HL-60 (cell line): ENCODE results near the gene PHF19.

ENCODE experiments used
- DNase-seq, 2 experiments: peaks; one replicate each; pipeline ENCODE4 v3.0.0-alpha.2; 2010 to 2020; ENCODE audit warnings: low read depth in 1 of 2, low spot score in 1 of 2
- H3K27ac ChIP-seq: fragments of 250-450 bp; sonication (Bioruptor Pico); replicated peaks from 2 replicates; pipeline ENCODE4 v1.5.1; 2020; ENCODE audit warnings: mild to moderate bottlenecking, moderate library complexity
- H3K27me3 ChIP-seq: fragments of 250-450 bp; sonication (Bioruptor Pico); 2 replicates; pipeline ENCODE4 v1.5.1; 2021; ENCODE audit warnings: mild to moderate bottlenecking, moderate library complexity; ENCODE audit not compliant: insufficient read depth, poor library complexity, severe bottlenecking
- H3K4me3 ChIP-seq: replicated peaks from 2 replicates; pipeline ENCODE4 v1.5.1; 2011; ENCODE audit warnings: mild to moderate bottlenecking, control low read depth, low read length; ENCODE audit not compliant: insufficient read depth
- CTCF ChIP-seq: IDR thresholded peaks from one replicate; pipeline ENCODE4 v1.5.1; 2011; ENCODE audit warnings: low read length, control low read depth, inconsistent platforms; ENCODE audit not compliant: insufficient read depth
- GABPA ChIP-seq: IDR thresholded peaks from 2 replicates; pipeline ENCODE4 v1.6.1; 2012; ENCODE audit warnings: low read depth
- POLR2AphosphoS5 ChIP-seq: IDR thresholded peaks from 2 replicates; pipeline ENCODE4 v1.6.1; 2012; ENCODE audit warnings: low read depth
- REST ChIP-seq: IDR thresholded peaks from 2 replicates; pipeline ENCODE4 v1.6.1; 2012; ENCODE audit warnings: low read depth; ENCODE audit not compliant: insufficient replicate concordance
- SPI1 ChIP-seq: IDR thresholded peaks from 2 replicates; pipeline ENCODE4 v1.6.1; 2012; ENCODE audit warnings: low read depth, mild to moderate bottlenecking, borderline replicate concordance

Gene PHF19

GRCh38 chr9:120913647-120914264 lies 36.8 kb upstream of the PHF19 start:
- H3K4me3 ChIP-seq, result no peak overlapping the region
- no peaks in the 10 kb centered on the region for H3K27me3 ChIP-seq
- DNase-seq, result no peak
- H3K27ac ChIP-seq, result no peak overlapping the region
- TF ChIP-seq REST, result peak; percentile 96
- no peak for TF ChIP-seq CTCF

GRCh38 chr9:120912958-120913646 lies 36.1 kb upstream of the PHF19 start:
- DNase-seq, result no peak
- H3K27me3 ChIP-seq, result no peaks in the 10 kb centered on the region
- no peak for TF ChIP-seq REST
- TF ChIP-seq SPI1, result no peak
- no peak for TF ChIP-seq GABPA
- TF ChIP-seq POLR2AphosphoS5, result no peak
- TF ChIP-seq CTCF, result no peak

GRCh38 chr9:120911295-120911837 lies 34.4 kb upstream of the PHF19 start:
- Histone ChIP-seq H3K4me3 (no peak overlapping the region), H3K27me3 (no peaks in the 10 kb centered on the region), H3K27ac (no peak overlapping the region)
- TF ChIP-seq REST (no peak), CTCF (no peak), GABPA (no peak), POLR2AphosphoS5 (no peak), SPI1 (no peak)
- DNase-seq, result no peak

More at GRCh38 chr9:120912958-120913646, 36.1 kb upstream of the PHF19 start:
- Histone ChIP-seq H3K4me3 (no peak overlapping the region), H3K27ac (no peak overlapping the region)
